ENCODE measurements around the gene RAB3A.
"Not testable (repeated sequence)": the region's sequence is repeated elsewhere in the genome, so short reads cannot be mapped to it uniquely, and the experiment has no call there.

RAB3A gene

GRCh38 chr19:18223860-18224524 lies 20.1 kb upstream of the RAB3A start:
- DNase-seq (ENCODE audit: low read depth in 3 of 3) = no peak

GRCh38 chr19:18221815-18222725 lies 18.2 kb upstream of the RAB3A start:
- DNase-seq (ENCODE audit: low read depth in 3 of 3) = no peak

- DNase-seq (ENCODE audit: low read depth in 3 of 3) = no peak
Observed at GRCh38 chr19:18220632-18221275, 16.9 kb upstream of the RAB3A start.

GRCh38 chr19:18219911-18220631 lies 16.2 kb upstream of the RAB3A start:
- no peak for DNase-seq (ENCODE audit: low read depth in 3 of 3)

GRCh38 chr19:18218600-18218999 lies 14.8 kb upstream of the RAB3A start:
- DNase-seq (ENCODE audit: low read depth in 3 of 3) = no peak

- DNase-seq (ENCODE audit: low read depth in 3 of 3) = no peak
Observed at GRCh38 chr19:18218159-18218558, 14.3 kb upstream of the RAB3A start.

- DNase-seq (ENCODE audit: low read depth in 3 of 3) = no peak
Observed at GRCh38 chr19:18216789-18217188, 12.9 kb upstream of the RAB3A start.

GRCh38 chr19:18214779-18215433 lies 11.1 kb upstream of the RAB3A start:
- DNase-seq (ENCODE audit: low read depth in 3 of 3) = no peak

GRCh38 chr19:18211683-18212082 lies 7.8 kb upstream of the RAB3A start:
- no peak for DNase-seq (ENCODE audit: low read depth in 3 of 3)

GRCh38 chr19:18209912-18210311 lies 6.1 kb upstream of the RAB3A start:
- not testable (repeated sequence) for DNase-seq (ENCODE audit: low read depth in 3 of 3)

- DNase-seq (ENCODE audit: low read depth in 3 of 3) = peak in 1 of 3 experiments; percentile 23
Observed at GRCh38 chr19:18208098-18208951, 4.5 kb upstream of the RAB3A start.

GRCh38 chr19:18206018-18206417 lies 2.2 kb upstream of the RAB3A start:
- no peak for DNase-seq (ENCODE audit: low read depth in 3 of 3)

GRCh38 chr19:18205200-18205892 lies 1.5 kb upstream of the RAB3A start:
- DNase-seq (ENCODE audit: low read depth in 3 of 3) = peak in 2 of 3 experiments; percentile 32 to 40

GRCh38 chr19:18204394-18205199 lies 755 bp upstream of the RAB3A start:
- DNase-seq (ENCODE audit: low read depth in 3 of 3) = no peak

GRCh38 chr19:18203408-18203862 lies 407 bp downstream of the RAB3A start:
- DNase-seq (ENCODE audit: low read depth in 3 of 3) = no peak

- DNase-seq (ENCODE audit: low read depth in 3 of 3) = no peak
Observed at GRCh38 chr19:18202778-18203407, 949 bp downstream of the RAB3A start.

GRCh38 chr19:18202397-18202777 lies 1.5 kb downstream of the RAB3A start:
- no peak for DNase-seq (ENCODE audit: low read depth in 3 of 3)

GRCh38 chr19:18198374-18198773 lies 5.5 kb downstream of the RAB3A start:
- DNase-seq (ENCODE audit: low read depth in 3 of 3) = no peak
